ENCODE data around the gene ARHGAP30.

Gene ARHGAP30

GRCh38 chr1:161083748-161084596 is 14.3 kb upstream of the ARHGAP30 start:
- no peak for TF ChIP-seq CTCF (conservative IDR thresholded peaks at IDR 0.05; ENCODE audit: low read depth, low read length)
- DNase-seq (ENCODE audit: low read depth), result peak; percentile 67
- H3K4me3 ChIP-seq (ENCODE audit: low read depth, low read length), result no peak overlapping the region

GRCh38 chr1:161082996-161083747 is 13.5 kb upstream of the ARHGAP30 start:
- H3K4me3 ChIP-seq (ENCODE audit: low read depth, low read length), result no peak overlapping the region

GRCh38 chr1:161082483-161082882 is 12.8 kb upstream of the ARHGAP30 start:
- H3K4me3 ChIP-seq (ENCODE audit: low read depth, low read length), result no peak overlapping the region
- no peak for TF ChIP-seq CTCF (conservative IDR thresholded peaks at IDR 0.05; ENCODE audit: low read depth, low read length)
- no peak for DNase-seq (ENCODE audit: low read depth)

More at GRCh38 chr1:161082996-161083747, 13.5 kb upstream of the ARHGAP30 start:
- DNase-seq (ENCODE audit: low read depth), result peak; percentile 98
- no peak for TF ChIP-seq CTCF (conservative IDR thresholded peaks at IDR 0.05; ENCODE audit: low read depth, low read length)

- DNase-seq (ENCODE audit: low read depth), result no peak
- no peak for TF ChIP-seq CTCF (conservative IDR thresholded peaks at IDR 0.05; ENCODE audit: low read depth, low read length)
- no peak overlapping the region for H3K4me3 ChIP-seq (ENCODE audit: low read depth, low read length)
Observed at GRCh38 chr1:161081519-161081918, 11.8 kb upstream of the ARHGAP30 start.

GRCh38 chr1:161080441-161081405 is 11.0 kb upstream of the ARHGAP30 start:
- no peak for TF ChIP-seq CTCF (conservative IDR thresholded peaks at IDR 0.05; ENCODE audit: low read depth, low read length)
- H3K4me3 ChIP-seq (ENCODE audit: low read depth, low read length), result no peak overlapping the region
- peak; percentile 42 for DNase-seq (ENCODE audit: low read depth)

GRCh38 chr1:161079436-161080110 is 9.9 kb upstream of the ARHGAP30 start:
- TF ChIP-seq CTCF (conservative IDR thresholded peaks at IDR 0.05; ENCODE audit: low read depth, low read length), result no peak
- DNase-seq (ENCODE audit: low read depth), result no peak
- no peak overlapping the region for H3K4me3 ChIP-seq (ENCODE audit: low read depth, low read length)
